GM12878 (cell line): ENCODE results near the gene GFAP. TPM values are rescaled to one million over a fixed set of nuclear protein-coding genes. Genes with fewer than 3 reads are reported as not detected.

ENCODE experiments used
- ATAC-seq: fragments of 200-7000 bp; cut with Tn5 transposase; 3 replicates; pipeline ENCODE4 v1.9.1; 2020; ENCODE audit warnings: mild to moderate bottlenecking, moderate library complexity
- BruUV-seq: library from RNA; stranded (reverse); fragments of 400-500 nt; replicated peaks from 2 replicates; lab custom pipeline; 2021; lab: Mats Ljungman, UMichigan
- CTCF ChIA-PET: fragments of 300-600 bp; sonication (Branson Sonifier 250); formaldehyde crosslinking; extraction: SDS; loops from one replicate; lab custom pipeline; 2021; ENCODE audit warnings: inconsistent platforms; lab: Yijun Ruan, JAX
- POLR2A ChIA-PET: fragments of 350-600 bp; formaldehyde crosslinking; extraction: SDS; loops from one replicate; lab custom pipeline; 2021; ENCODE audit warnings: inconsistent platforms; lab: Charles Lee
- RAD21 ChIA-PET: fragments of 300-600 bp; sonication (Branson Sonifier 250); formaldehyde crosslinking; loops from one replicate; lab custom pipeline; 2023; ENCODE audit warnings: antibody characterized with exemption; ENCODE audit not compliant: unreplicated experiment; lab: Charles Lee
- SMC1A ChIA-PET: fragments of 300-600 bp; sonication (Branson Sonifier 250); formaldehyde crosslinking; loops from one replicate; lab custom pipeline; 2023; ENCODE audit not compliant: unreplicated experiment, uncharacterized antibody; lab: Charles Lee
- DNase-seq: peaks from one replicate; pipeline ENCODE4 v3.0.0-alpha.2; 2011; ENCODE audit warnings: low read depth, low spot score
- FAIRE-seq: peaks from 3 replicates; lab custom pipeline; 2011; peaks lifted over from hg19 to GRCh38; lab: Jason Lieb, UNC
- H2AFZ ChIP-seq: 2 replicates; pipeline ENCODE4 v1.6.0; 2011; ENCODE audit warnings: low read depth, low read length, control low read depth; ENCODE audit not compliant: control insufficient read depth
- H3K27ac ChIP-seq: 2 replicates; pipeline ENCODE4 v1.5.1; 2011; ENCODE audit warnings: control low read depth; ENCODE audit not compliant: control insufficient read depth, insufficient read depth
- H3K27me3 ChIP-seq, 2 experiments: replicated peaks in 1 of 2; 2 replicates each; pipeline versions ENCODE4 v1.6.0 to v1.6.1; 2011; ENCODE audit warnings: low read length in 1 of 2; ENCODE audit not compliant: control insufficient read depth in 2 of 2, insufficient read depth in 2 of 2
- H3K36me3 ChIP-seq, 2 experiments: 2 replicates each; pipeline ENCODE4 v1.5.1; 2011; ENCODE audit warnings: low read length in 1 of 2; ENCODE audit not compliant: control insufficient read depth in 2 of 2, insufficient read depth in 2 of 2
- H3K4me1 ChIP-seq: 2 replicates; pipeline ENCODE4 v1.6.1; 2011; ENCODE audit warnings: mild to moderate bottlenecking, low read length, moderate library complexity, mixed read lengths; ENCODE audit not compliant: control insufficient read depth, insufficient read depth
- H3K4me2 ChIP-seq: 2 replicates; pipeline ENCODE4 v1.6.0; 2011; ENCODE audit warnings: control low read depth; ENCODE audit not compliant: control insufficient read depth, insufficient read depth
- H3K4me3 ChIP-seq: fragments of 200-600 bp; sonication (generic); 2 replicates; pipeline ENCODE4 v1.5.1; 2016
- H3K79me2 ChIP-seq: 2 replicates; pipeline ENCODE4 v1.6.0; 2011; ENCODE audit warnings: low read length; ENCODE audit not compliant: control insufficient read depth, insufficient read depth
- H3K9ac ChIP-seq: 2 replicates; pipeline ENCODE4 v1.8.0; 2011; ENCODE audit warnings: low read length, control low read depth, mixed read lengths; ENCODE audit not compliant: control insufficient read depth, insufficient read depth
- H3K9me3 ChIP-seq: replicated peaks from 3 replicates; pipeline ENCODE4 v1.5.1; 2011; ENCODE audit warnings: mild to moderate bottlenecking, low read length; ENCODE audit not compliant: control insufficient read depth, insufficient read depth
- H4K20me1 ChIP-seq: 2 replicates; pipeline ENCODE4 v1.6.0; 2011; ENCODE audit not compliant: control insufficient read depth, insufficient read depth
- BHLHE40 ChIP-seq, 2 experiments: fragments of 450-650 bp in 1 of 2; IDR thresholded peaks; 2 replicates each; pipeline ENCODE4 v1.6.1; 2011 to 2017; ENCODE audit warnings: low read depth in 2 of 2, borderline replicate concordance in 1 of 2, improper control_type of control experiment in 1 of 2, low read length in 1 of 2, mild to moderate bottlenecking in 1 of 2
- GATAD2B ChIP-seq: fragments of 450-650 bp; conservative IDR thresholded peaks from 2 replicates; pipeline ENCODE4 v1.6.1; 2017; ENCODE audit warnings: low read depth, mild to moderate bottlenecking, moderate library complexity
- IRF4 ChIP-seq: IDR thresholded peaks from 2 replicates; pipeline ENCODE4 v1.6.1; 2011; ENCODE audit warnings: low read depth, low read length
- KAT2A ChIP-seq: conservative IDR thresholded peaks from 2 replicates; pipeline ENCODE4 v1.6.1; 2011; ENCODE audit warnings: low read depth, low read length; ENCODE audit not compliant: control insufficient read depth
- MTA2 ChIP-seq: fragments of 450-650 bp; IDR thresholded peaks from 2 replicates; pipeline ENCODE4 v1.6.1; 2016; ENCODE audit warnings: low read depth, mild to moderate bottlenecking, moderate library complexity
- RB1 ChIP-seq: fragments of 450-650 bp; formaldehyde crosslinking; IDR thresholded peaks from 2 replicates; pipeline ENCODE4 v1.6.1; 2017; ENCODE audit warnings: mild to moderate bottlenecking, borderline replicate concordance
- ZBTB11 ChIP-seq: fragments of 450-650 bp; formaldehyde crosslinking; IDR thresholded peaks from 2 replicates; pipeline ENCODE4 v1.5.0; 2022; ENCODE audit warnings: mild to moderate bottlenecking, missing genetic modification characterization
- WGBS: methylation state at CpG from one replicate; pipeline ENCODE4 v1.1.6; 2016; ENCODE audit warnings: low lambda C conversion rate; ENCODE audit not compliant: insufficient replicate concordance, insufficient coverage; ENCODE audit errors: missing lambda C conversion rate; 5-methylcytosine and 5-hydroxymethylcytosine counted together
- in situ Hi-C: fragments of 300-500 bp; cut with MboI; formaldehyde crosslinking; loops from 9 replicates; pipeline ENCODE4 v1.14.3; 2018; ENCODE audit warnings: mixed read lengths
- intact Hi-C: fragments of 100-400 bp; cut with micrococcal nuclease; formaldehyde crosslinking; loops from one replicate; pipeline ENCODE4 v1.14.2; 2022; ENCODE audit not compliant: unreplicated experiment
- polyA plus RNA-seq, 11 experiments: library from polyadenylated mRNA; depleted of rRNA in 4 of 11; unstranded in 6 of 11; stranded (reverse) in 5 of 11; fragments of >200 nt; fragmentation: Nextera tagmentation in 4 of 11; fragmentation: Illumina TruSeq in 1 of 11; extraction: Ambion mirVana in 4 of 11; extraction: Trizol in 1 of 11; gene quantifications; 1 replicate in 1 of 11; 2 replicates in 10 of 11; pipeline versions ENCODE4 v1.2.1 to v1.2.3, GENCODE V29; 2011 to 2016; ENCODE audit warnings: inconsistent platforms in 2 of 11, missing spikeins in 2 of 11, low read depth in 1 of 11
- total RNA-seq, 4 experiments: library from RNA; depleted of rRNA in 3 of 4; stranded (reverse); fragments of >200 nt in 3 of 4; fragmentation: Illumina TruSeq in 1 of 4; extraction: Trizol in 1 of 4; gene quantifications; 2 replicates each; pipeline versions ENCODE4 v1.2.1 to v1.2.3, GENCODE V29; 2013 to 2021
- TF ChIP-seq, protein P1 (sequence below): IDR thresholded peaks from 2 replicates; pipeline ENCODE4 v1.6.1; 2011; ENCODE audit warnings: borderline replicate concordance, low read depth, mild to moderate bottlenecking, moderate library complexity, low read length; ENCODE audit not compliant: insufficient read depth, poor library complexity, severe bottlenecking

The GFAP gene
- total and polyA plus RNA-seq, 10 of the 15 experiments (the other 5 are each of a cell fraction or from before 2014, with no cell fraction given) = 0.04 to 0.25 TPM; not detected in 8

GRCh38 chr17:44914698-44915271, 515 bp downstream of the GFAP start (continued):
- TF ChIP-seq GATAD2B = no peak
- TF ChIP-seq, protein P1, sequence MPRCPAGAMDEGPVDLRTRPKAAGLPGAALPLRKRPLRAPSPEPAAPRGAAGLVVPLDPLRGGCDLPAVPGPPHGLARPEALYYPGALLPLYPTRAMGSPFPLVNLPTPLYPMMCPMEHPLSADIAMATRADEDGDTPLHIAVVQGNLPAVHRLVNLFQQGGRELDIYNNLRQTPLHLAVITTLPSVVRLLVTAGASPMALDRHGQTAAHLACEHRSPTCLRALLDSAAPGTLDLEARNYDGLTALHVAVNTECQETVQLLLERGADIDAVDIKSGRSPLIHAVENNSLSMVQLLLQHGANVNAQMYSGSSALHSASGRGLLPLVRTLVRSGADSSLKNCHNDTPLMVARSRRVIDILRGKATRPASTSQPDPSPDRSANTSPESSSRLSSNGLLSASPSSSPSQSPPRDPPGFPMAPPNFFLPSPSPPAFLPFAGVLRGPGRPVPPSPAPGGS = no peak
- TF ChIP-seq IRF4 = no peak
- no peak for TF ChIP-seq RB1
- TF ChIP-seq KAT2A = no peak

DNA sequence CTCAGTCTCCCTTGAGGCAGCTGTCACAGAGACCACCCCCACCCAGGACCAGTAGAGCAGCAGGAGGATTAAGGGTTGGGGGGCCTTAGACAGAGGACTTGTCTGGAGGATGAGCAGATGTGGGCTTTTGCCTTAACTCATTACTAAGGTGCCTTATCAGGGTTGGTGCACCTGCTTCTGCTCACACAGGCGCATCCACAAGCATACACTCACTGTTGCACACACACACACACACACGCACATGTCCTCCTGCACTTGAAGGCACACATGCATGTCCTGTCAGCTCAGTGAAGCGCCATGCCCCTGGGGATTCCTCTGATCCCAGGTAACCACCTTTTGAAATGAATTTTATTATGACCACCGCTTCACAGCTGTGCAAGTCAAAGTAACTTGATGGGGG, 1.2 kb downstream of the GFAP start:
- no peak for DNase-seq
- Histone ChIP-seq H3K79me2 (no peaks in the 10 kb centered on the region), H3K4me2 (no peak overlapping the region), H2AFZ (no peak overlapping the region), H3K9me3 (no peaks in the 10 kb centered on the region), H3K4me3 (no peak overlapping the region), H3K27me3 (no peaks in the 10 kb centered on the region; a peak in 3 of 4 replicates), H3K36me3 (no peaks in the 10 kb centered on the region), H4K20me1 (no peaks in the 10 kb centered on the region), H3K4me1 (peaks cover 6% of the 10 kb centered on the region), H3K27ac (no peak overlapping the region), H3K9ac (no peak overlapping the region)
- SMC1A ChIA-PET = no interaction called here
- CTCF ChIA-PET = interaction anchor here (0.6 kb wide), 1 partner anchor 202 kb away, joined by 4 read pairs; no protein-coding TSS in a partner anchor
- in situ Hi-C loops = no loop called here
- TF ChIP-seq MTA2 (no peak), BHLHE40 (IDR thresholded peaks at IDR 0.05; ENCODE audit: borderline replicate concordance in 1 of 2, low read depth in 2 of 2, low read length in 1 of 2) (peak in 1 of 2 experiments; percentile 13; a peak in 1 of 4 replicates), IRF4 (no peak), ZBTB11 (CRISPR knock-in tag) (no peak)
- RAD21 ChIA-PET = interaction anchor here (1.1 kb wide), 1 partner anchor 14 kb away, joined by 3 read pairs; no protein-coding TSS in a partner anchor
- FAIRE-seq = no peak
- POLR2A ChIA-PET = no interaction called here
- 5% methylated on average over 4 of the region's 4 CpGs for WGBS
- ATAC-seq = no peak
- BruUV-seq = no TSS peak
- intact Hi-C loops = no loop called here
